GM21515 (cell line): Measurements from ENCODE around the gene TNKS2.
"Not testable (repeated sequence)": the region's sequence is repeated elsewhere in the genome, so short reads cannot be mapped to it uniquely, and the experiment has no call there.

ENCODE experiments used
- ATAC-seq: cut with Tn5 transposase; IDR thresholded peaks from one replicate; pipeline ENCODE4 v1.9.1; 2021; ENCODE audit not compliant: unreplicated experiment

TNKS2 gene

DNA sequence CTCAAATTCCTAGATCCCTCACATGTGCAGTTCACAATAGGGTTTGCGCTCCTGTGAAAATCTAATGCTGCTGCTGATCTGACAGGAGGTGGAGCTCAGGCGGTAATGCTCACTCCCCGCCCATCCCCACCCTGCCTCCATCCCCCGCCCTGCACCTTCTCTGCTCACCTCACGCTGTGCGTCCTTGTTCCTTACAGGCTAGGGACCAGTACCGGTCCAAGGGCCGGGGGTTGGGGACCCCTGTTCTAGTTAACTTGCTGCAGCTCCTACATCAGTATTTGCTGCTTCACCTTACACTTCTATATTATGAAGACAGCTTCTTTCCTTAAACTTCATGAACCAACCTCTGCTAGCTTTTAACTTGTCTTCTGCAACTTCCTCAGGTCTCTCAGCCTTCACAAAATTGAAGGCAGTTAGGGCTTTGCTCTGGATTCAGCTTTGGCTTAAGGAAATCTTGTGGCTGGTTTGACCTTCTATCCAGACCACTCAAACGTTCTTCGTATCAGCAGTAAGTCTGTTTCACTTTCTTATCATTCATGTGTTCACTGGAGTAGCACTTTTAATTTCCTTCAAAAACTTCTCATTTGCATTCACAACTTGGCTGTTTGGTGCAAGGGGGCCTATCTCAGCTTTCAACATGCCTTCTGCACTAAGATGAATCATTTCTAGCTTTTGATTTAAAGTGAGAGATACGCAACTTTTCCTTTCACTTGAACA is 1.7 kb upstream of the TNKS2 start:
- peak; percentile 39 for ATAC-seq

DNA sequence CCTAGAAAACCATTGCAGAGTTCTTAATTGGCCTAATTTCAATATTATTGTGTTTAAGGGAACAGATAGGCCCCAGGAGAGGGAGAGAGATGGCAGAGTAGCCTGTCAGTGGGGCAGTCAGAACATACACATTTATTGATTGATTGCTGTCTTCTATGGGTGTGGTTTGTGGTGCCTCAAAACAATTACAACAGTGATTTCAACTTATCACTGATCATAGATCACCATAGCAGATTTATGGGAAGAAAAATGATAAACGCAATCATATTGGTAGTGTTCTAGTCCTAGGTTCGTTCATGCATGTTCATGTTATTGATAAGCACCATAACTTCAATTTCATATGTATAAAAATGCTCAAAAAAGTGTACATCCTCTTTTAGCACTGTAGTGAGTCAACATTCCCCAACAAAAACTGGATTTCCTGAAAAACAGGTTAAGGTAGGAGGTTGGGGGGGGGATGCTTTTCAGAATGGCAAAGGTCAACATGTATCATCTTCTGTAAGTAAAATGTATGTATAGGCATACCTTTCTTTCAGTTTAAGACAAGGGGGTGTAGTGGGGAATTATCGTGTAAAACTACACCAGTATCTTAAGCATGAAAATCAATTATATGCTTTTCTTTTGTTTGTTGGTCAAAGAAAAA is 1.1 kb upstream of the TNKS2 start:
- no peak for ATAC-seq

DNA sequence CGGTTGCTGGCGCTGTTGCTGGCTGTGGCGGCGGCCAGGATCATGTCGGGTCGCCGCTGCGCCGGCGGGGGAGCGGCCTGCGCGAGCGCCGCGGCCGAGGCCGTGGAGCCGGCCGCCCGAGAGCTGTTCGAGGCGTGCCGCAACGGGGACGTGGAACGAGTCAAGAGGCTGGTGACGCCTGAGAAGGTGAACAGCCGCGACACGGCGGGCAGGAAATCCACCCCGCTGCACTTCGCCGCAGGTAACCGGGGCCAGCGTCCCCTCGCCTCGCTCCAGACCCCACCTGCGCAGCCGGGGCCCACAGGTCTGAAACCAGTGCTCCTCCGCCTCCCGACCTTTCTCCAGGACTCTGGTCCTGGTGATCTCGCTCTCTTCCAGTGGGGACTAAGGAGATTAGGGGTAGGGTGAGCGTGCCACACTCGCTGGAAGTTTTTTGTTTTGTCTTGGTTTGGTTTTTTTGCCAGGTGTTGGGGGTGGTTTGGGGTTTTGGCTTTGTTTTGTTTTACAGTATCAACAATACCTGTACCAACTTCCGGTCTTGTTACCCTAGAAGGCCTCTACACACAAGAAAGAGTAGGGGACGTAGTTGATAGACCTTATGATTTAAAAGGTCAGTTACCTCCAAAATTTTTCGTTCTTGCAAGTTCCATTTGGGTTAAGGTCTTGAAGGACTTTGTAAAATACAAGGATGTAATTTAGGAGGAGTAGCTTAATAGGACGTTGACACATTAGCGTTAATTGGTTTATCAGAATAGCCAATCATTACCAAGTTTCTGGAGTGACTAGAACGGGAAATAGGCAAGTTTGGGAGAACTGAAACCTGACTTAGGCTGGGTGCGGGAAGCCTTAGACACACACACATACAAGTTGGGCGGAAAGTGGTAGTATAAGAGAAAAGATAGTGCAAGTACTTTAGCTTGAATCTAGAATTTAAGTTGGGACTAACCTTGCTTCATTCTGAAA is 704 bp downstream of the TNKS2 start:
- peak; percentile 48 for ATAC-seq

DNA sequence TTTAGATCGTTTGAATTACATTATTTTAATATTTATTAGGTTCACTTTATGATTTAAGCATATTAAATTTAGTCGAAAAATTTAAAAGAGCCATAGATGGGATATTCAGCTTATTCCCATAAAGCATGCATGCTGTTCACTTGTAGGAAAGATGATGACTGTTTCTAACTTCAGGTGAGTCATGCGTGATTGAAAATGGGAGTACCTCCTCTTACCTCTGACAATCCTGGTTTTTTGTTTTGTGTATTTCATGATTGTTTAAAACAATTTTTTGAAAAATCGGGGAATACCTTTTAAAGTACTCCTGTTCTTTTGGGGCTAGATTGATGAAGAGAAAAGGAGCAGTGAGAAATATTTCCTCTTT is 1.4 kb downstream of the TNKS2 start:
- ATAC-seq = no peak

DNA sequence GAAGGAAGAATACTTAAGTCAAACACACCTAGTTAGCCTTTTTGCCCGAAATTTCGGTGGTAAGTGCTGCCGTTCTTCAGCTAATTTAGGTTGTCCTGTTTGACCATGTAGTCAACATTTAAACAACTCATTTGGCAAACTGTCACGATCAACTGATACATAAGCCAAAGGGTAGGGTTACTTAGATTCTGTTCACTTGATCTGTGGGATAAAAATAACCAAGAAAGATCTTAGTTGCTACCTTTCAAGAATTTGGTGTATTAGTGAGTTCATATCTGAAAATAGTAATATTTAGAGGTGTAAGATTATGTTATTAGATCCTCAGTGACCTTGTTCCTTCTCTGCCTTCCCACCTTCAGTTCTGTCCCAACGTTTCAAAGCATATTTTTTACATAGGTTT is 2.0 kb downstream of the TNKS2 start:
- no peak for ATAC-seq

DNA sequence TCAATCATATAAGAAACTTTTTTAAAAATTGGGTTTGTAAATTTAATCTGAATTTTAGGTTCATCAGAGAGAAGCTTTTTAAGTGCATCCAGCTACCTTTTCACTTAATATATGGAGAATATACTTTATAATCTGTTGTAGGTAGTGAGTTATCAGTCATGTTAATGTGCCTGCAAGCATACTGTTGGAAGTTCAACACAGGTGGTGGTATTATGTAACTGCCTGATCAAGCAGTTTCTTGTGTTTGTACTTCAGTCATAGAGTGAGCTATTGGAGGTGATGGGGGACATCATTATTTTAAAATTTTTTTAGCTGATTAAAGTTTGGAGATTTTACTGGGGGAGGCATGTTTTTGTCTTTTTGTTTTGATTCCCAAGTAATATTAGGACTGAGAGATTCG is 2.5 kb downstream of the TNKS2 start:
- no peak for ATAC-seq

DNA sequence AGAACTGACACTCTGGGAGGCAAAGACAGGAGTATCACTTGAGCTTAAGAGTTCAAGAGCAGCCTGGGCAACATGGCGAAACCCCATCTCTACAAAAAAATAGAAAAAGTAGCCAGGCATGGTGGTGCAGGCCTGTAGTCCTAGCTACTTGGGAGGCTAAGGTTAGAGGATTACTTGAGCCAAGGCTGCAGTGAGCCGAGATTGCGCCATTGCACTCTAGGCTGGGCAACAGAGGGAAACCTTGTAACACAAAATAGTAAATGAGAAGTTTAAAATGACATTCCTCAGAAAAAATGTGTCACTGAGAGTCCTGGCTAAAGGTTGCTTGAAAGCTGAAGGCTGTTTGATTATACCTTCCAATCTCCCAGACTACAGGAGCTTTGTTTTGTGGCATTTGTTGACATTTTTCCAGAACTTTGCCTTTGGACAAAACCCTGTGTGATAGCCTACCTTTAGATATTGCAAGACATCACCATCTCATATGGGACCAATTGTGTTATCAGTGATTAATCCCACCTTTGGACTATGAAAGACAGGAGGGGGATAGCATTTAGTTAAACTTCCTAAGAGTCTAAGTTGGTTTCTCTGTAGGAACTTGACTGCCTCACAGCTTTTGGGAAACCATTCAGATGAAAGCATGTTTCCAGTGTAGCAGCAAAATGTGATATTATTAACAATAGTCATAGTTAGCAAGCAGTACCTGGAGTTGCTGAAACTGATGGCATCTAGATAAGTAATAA is 5.3 kb downstream of the TNKS2 start:
- ATAC-seq = no peak

DNA sequence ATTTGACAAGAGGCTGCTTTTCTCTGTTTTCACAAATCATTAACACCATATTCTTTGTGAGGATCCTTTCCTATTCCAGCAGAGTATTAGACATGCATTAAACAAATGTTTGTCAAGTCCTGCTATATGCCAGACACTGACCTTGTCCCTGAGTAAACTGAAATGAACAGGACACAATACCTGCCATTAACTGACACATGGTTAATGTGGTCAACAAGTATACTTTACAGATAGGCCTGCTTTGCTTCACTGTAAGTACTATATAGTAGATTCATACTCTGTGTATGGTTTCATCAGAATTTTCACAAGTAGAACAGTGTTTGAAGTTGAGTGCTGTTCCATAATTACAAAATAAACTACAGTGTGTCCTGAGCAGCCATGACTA is 5.9 kb downstream of the TNKS2 start:
- ATAC-seq = no peak

DNA sequence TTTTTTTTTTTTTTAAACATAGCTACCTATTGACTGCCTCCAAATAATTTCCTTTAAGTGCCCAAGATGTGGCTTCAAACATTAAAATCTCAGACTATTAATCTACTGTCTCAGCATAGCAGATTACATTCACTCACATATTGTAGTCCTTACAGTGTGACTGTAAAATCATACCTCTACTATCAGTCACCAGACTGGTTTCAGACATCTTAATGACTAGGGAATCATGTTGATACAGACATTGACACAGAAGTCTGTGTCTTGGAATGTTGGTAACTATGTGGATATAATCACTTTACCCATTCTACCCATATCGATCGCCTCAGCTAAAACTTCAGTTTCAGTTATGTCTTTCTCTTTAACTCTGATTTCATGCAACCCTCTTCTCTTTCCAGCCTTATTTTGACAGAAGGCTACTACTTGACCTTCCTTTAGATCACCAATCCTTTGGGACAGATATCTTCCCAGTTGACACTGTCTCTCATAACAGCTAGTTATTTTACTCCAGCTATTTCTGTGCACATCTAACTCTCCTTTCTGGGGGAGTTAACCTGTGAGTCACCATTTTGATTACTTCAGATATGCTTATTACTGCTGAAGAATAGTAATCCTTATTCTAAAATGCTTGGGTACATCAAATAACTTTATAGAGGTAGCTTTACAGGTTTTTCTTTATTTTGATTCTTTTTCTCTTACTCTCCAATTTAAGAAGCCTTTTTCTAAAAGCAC is 7.0 kb downstream of the TNKS2 start:
- no peak for ATAC-seq

DNA sequence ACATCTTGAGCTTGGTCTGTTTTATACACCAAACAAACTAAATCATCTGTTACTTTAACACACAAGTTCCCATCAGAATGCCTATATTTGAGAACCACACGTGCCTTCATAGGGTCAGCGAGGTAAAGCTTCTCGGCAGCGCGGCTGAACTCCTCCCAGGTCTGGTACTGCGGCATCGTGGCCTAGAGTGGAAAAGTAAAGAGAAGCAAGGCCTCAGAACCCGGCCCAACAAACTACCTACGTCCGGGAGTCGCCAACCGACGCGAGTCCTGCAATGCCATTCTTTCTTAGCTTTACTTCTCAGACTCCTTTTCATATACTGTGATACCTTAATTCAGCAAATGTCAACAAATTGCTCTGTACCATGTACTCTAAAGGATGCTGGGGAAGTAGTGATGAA is 9.0 kb downstream of the TNKS2 start:
- ATAC-seq = not testable (repeated sequence)

DNA sequence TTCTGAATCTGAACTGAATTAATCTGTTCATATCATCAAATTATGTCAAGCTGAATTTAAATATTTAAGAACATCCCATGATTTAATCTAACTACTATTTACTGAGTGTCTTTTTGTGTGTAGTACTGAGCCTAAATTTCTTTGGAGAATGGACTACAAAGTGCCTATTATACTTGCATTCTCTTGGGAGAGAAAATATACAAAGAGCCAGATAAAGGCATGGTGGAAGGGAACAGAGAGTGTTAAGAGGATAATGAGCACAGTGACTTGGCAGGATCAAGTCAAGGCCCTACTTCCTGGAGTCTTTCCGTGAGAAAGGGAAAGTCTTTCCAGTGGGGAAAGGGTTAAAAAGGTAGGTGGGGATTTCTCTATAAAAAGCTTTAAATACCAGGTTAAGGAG is 15.0 kb downstream of the TNKS2 start:
- ATAC-seq = no peak

DNA sequence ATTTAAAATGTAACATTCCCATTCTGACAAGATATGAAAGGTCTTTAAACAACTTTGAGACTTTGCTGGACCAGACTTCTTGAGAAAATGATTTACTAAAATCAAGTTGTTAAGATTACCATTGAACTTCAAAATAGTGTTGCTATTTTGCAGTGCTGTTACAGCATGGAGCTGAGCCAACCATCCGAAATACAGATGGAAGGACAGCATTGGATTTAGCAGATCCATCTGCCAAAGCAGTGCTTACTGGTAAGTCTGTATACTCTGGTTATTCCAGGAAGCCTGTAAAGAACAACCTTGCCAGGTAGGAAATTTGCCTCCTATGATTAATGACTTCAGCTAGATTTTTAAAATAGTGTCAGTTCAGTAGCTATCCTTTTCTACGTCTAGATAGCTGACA is 18.8 kb downstream of the TNKS2 start:
- no peak for ATAC-seq

DNA sequence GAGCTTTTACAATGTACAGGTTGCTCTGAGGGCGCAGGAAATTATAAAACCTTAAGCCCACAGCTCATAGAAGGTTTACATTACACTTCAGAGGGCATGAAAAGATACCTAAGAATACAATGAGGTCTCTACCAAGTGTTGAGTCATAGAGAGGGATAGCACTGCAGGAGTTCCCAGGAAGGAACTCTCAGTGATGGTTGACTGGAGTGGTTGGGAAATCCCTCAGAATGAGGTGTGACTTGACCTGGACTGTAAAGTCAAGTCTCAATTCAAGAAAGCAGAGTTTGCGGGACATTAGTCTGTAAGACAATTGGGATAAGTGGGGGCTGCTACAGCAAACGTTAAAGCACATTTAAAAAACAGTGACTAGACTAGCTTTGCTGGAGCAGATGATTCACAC is 21.9 kb downstream of the TNKS2 start:
- no peak for ATAC-seq

DNA sequence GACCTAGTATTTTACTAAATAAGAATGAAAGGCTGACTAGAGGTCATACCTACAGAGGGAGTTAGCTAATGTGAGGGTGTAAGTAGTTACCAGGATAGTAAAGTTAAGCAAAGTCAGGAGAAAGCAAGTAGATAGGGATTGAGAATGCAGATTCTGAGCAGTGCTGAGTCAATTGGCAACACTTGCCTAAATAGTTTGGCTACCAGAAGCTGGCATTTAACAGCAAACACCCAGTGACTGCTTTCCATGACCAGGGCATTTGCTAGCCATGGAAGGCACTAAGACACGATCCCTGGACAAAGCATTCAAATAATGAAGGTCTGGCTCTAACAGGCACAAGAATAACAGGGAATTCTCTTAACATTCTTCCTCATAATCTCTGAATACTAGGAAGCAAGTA is 25.9 kb downstream of the TNKS2 start:
- ATAC-seq = no peak

DNA sequence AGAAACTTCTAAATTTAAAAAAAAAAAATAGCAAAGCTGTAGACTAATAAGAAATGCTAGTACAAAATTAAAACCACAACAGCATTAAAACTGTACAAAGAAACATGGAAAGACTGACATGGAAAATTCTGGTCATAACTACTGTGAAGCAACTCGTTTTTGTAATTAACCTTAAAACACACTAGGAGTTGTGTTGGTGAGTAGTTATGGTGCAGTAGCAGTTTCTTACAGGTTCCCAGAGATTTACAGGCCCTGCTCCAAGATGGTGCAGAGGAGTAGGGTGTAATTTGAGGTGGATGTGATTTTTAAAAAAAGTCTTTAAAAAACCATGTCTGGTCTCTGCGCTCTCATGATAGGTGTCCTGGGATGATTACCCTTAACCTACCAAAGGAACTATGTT is 31.0 kb downstream of the TNKS2 start:
- ATAC-seq = no peak

DNA sequence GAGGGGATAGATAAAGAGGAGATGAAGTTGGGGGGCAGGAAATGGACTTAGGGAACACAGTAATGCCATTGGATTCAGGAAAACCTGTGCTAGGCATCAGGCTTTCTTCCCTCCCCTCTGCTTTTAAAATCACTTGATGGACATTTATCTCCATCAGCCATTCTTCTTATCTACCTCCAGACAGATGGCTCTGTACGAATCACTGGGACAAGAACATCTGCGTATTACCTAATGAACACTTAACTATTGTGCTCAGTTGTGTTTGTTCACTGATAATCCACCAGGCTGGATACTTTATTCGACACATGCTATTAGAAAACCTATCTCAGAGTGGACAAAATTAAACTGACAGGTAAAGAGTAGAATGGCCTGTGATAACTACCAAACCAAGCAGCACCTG is 40.0 kb downstream of the TNKS2 start:
- no peak for ATAC-seq

DNA sequence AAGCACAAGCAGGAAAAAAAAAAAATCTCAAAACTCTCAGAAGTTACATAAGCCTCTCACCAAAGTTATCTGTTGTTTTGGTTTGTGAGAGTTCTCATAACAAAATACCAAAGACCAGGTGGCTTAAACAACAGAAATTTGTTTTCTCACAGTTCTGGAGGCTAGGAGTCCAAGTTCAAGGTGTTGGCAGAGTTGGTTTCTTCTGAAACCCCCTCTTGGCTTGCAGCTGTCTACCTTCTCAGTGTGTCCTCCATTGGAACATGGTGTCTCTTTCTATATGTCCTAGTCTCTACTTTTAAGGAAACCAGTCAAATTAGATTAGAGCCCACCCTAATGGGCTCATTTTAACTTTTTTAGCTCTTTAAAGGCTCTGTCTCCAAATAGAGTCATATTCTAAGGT is 44.9 kb downstream of the TNKS2 start:
- no peak for ATAC-seq

DNA sequence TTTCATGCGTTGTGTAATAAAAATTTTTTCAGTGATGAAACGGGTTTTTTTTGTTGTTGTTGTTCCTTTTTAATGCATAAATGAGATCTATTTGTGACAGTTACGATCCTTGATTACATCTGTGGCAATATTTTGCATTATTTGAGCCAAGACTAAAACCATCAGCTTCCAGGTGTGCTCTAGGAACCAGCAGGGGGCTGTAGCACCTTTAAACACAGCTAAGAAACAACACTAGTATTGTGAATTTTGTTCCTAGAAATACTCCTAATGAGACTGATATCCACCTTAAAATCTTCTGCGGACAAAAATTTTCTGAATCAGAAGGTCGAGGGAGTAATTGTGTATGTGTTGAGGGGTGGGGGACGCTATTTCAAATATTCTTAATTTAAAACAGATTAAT is 58.4 kb downstream of the TNKS2 start:
- ATAC-seq = no peak

DNA sequence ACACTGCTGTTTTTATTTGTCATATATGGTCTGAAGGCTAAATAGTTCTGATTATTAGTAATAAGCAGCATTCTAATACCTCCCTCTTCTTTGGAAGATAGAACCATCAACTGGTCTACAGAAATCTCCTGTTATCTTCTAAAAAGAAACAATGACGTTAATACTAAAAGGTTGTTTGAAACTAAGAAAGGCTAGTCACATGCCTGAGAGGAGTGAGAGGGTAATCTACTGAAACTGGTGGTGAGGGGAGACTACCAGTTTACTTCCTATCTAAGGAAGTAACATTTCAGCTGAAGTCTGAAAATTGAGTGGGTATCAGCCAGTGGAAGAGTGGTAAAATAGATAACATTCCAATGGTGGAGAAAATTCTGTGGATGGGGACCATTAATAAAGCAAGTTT is 62.7 kb downstream of the TNKS2 start:
- ATAC-seq = no peak

DNA sequence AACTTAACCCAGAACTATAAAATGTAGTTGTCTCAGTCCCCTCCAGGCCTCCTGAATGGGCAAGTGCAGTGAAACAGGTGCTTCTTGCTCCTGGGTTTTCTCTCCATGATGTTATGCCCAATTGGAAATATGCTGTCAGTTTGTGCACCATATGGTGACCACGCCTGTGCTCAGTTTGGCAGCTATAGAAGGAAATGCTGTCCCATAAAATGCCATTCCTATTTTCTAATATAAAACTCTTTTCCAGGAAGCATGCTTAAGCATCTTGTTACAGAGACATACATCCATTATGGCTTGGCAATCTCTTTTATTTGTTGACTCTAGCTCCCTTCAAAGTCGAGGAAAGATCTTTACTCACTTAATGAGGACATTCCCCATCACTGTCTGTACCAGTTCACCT is 65.9 kb downstream of the TNKS2 start:
- ATAC-seq = no peak

DNA sequence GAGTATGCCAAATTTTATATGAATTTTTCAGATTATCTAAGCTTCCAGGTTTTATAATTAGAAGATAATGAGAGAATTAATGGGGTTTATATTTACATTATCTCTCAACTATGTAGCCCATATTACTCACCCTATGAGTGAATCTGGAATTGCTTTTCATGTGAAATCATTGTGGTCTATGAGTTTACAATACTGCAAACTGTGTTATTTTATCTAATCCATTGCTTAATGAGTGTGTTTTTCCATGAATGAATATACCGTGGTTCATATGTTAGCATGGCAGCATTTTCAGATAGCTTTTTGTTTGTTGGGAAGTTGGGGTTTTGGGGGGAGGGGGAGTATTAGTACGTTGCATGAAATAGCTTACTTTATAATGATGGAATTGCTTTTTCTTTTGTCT is 66.5 kb downstream of the TNKS2 start:
- no peak for ATAC-seq
